ENCODE results near the gene CAMK2D.
"Not testable (repeated sequence)": the region's sequence is repeated elsewhere in the genome, so short reads cannot be mapped to it uniquely, and the experiment has no call there.

Gene CAMK2D

DNA sequence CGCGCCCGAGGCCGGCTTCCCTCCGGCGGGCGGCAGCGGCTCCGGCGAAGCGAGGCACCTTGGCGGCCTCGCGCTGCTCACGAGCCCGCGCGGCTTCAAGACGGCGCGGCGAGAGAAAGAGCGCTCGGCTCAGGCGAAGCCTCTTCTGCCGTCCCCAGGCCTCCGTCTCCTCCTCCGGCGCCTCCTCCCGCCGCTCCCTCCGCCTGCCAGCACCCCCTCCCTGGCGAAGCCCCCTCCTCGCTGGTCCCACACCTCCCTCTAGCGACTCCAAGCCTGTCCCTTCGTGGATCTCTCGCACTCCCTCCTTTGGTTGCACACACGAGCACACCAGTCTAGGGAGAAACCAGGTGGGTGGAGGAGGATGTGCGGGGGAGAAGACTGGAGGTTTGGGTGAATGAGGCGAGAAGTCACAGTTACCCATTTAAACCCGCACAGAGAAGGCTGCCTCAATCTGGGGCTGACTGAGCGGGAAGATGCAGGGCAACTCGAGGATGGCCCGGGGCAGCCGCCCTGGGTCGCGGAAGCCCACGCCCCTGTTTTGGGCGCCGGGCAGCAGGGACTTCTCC lies at the start of gene CAMK2D:
Gene CAMK2D, minus strand, starts transcription at position 119 of the 566 bp plus-strand sequence. CDS start 670 bp downstream, outside the sequence.
- peak; percentile 87 for DNase-seq

DNA sequence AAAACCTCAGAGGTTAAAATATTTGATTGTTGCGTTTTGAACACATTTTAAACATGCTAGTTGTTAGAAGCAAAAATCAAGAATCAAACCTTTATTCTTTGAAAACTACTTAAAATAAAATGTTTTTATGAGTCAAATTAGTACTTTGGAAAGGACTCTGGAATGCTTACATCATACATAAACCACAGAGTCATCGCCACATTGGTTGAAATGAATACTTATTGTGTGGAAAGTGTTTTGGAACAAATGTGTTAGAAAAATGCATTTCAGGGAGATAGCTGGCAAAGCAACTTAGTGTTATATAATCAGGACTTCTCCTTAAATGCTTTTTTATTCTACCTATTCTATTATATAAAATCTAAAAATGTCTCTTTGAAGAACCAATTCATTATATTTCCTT lies 49.4 kb upstream of the CAMK2D start:
- DNase-seq, result no peak

DNA sequence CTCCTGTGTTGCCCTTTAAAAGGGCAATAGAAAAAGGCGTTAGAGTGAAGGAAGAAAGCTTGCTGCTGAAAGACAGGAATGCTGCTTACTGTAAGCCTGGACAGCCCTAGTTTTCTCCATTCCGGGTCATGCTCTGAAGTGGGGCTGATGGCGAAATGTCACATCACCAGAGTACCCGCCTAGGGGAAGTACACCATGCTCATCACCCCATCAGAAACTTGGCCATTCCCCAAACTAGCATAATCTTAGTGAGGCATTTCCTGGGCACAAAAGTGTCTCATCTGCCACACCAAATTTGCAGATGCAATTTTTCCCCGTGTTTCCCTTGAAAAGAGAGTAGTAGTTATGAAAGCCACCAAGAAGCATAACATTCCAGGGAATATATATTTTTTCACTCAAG lies 47.8 kb upstream of the CAMK2D start:
- DNase-seq, result peak in 1 of 2 donors; percentile 74

DNA sequence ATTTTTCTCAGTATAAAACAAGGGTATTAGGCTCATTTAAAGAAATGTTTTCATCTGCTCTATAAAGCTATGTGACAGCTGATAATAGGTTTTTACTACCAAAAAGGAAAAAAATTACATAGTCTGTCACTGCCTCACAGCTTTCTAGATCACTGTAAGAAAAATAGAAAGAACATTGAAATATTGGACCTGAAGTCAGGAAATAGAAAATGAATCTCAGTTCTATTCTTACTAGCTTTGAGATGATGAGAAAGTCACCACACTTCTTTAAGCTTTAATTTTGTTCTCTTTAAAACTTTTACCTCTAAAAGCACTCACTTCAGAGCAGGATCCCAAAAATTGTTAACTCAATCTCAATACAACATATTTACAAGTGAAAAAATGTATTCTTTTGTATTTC lies 45.3 kb upstream of the CAMK2D start:
- no peak for DNase-seq

DNA sequence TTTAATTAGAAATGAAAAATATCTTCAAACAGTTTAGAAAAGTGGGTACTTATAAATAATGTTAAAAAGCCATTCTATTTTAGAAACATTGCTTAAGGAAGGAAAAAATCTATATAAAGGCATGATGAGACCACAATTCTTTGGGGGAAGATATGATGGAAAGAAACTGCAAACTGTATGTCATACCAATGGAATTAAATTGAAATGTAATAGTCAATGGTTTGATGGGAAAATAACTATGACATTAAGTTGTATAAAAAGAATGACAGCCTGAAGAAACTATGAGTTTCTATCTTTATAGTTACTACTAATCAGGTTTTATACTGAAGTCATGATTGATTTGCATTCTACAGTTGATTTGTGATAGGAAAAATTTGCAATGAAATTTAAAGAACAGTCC lies 40.3 kb upstream of the CAMK2D start:
- no peak for DNase-seq

DNA sequence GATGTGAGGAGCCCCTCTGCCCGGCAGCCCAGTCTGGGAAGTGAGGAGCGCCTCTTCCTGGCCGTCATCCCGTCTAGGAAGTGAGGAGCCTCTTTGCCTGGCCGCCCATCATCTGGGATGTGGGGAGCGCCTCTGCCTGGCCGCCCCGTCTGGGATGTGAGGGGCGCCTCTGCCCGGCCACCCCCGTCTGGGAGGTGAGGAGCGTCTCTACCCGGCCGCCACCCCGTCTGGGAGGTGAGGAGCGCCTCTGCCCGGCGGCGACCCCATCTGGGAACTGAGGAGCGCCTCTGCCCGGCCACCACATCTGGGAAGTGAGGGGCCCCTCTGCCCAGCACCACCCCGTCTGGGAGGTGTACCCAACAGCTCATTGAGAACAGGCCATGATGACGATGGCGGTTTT lies 34.8 kb upstream of the CAMK2D start:
- not testable (repeated sequence) for DNase-seq

DNA sequence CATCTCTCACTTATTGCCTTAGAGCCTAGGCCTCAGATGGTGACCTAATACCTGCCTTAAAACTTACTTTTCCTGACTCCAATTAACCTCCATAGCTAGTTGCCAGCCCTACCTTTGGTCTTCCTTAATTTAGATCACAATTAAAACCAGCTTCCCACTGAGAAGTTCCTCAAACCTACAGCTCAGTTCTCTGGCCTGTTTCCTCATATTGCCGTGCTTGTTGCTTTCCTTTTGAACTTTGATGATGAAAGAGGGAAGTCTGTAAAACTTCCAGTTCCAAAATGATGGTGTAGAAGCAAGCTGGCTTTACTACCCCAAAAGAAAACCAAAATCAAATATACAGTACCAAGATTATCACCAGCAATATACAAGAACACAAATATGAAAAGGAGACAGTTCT lies 28.9 kb upstream of the CAMK2D start:
- no peak for DNase-seq

DNA sequence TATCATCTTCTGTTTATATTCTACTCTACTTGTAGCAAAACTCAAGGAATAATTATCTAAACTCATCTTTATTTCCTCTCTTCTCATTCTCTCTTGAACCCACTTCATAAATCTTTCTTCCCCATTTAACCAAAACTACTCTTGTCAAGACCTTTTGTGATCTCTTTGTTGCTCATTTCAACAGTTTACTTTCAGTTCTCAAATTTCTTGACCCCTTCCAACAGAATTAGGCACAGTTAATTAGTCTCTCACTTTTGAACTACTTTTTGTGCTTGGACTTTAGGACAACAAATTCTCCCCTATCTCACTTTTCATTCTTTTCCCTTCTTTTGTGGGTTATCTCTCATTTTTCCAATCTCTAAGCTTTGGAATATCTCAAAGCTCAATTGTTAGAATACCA lies 27.4 kb upstream of the CAMK2D start:
- no peak for DNase-seq

DNA sequence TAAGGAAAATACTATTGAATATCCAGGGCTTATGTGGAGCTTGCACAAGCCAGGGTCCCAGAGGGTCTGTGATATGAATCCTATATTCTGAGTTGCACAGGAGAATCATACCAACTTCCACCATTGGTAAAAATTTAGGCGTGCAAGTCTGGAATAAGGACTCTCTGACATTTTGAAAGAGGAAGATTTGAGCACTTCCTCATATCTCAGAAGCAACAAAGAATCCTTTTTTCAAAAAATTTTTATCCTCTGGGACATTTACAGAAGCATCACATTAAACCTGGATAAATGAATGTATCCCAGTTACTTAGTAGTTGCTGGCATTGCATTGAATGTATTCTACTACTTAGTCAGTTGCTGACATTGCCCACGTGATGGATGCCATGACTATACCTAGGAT lies 24.2 kb upstream of the CAMK2D start:
- DNase-seq, result no peak

DNA sequence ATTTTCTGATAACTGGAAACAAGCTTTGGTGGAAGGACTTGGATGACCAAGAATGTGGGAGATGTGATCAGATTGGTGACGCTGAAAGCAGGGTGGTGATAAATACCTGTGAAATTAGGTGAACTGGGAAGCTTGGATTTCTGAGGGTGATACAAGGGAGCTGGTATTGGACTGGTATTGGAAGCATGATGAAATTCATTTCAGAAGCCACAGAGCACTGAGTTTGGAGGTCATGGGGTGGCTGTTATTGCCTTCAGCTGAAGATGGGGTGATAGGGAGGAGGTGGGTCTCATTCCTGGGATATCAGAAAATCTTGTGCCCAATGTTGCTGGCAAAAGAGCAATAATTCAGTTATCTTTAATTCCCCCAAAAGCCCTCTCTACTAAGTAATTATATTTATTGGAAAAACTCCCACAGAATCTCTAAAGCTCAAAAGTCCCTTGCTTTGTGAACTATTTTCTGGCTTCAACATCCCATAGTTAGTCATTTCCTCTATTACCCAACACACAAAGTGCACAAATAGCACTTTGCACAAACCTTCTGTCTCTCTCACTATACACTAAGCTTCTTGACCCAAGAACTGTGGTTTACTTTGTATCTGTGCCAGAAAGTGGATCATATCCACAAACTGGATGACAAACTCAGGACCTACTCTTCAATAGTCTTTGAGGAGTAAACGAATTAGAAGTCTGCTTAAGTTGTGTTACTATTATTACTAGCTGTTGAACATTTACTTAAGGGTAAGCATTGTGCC lies 23.1 kb upstream of the CAMK2D start:
- DNase-seq, result no peak

DNA sequence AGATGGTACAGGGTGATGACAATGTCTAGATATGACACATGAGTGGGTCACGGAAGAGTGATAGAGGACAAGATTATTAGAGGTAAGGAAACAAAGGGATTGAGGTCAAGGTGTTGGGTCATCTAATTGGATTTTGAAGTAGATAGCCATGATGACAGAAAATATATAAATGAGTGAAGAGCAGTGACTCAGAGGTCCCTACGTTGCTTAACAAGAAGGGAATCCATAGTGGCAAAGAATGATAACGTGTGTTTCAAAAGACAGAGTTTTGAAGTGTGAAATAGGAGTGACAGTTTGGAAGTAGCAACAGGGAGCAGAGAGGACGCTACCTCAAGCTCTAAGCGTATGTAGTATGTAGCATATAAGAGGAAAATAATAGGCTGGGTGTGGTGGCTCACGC lies 22.2 kb upstream of the CAMK2D start:
- no peak for DNase-seq

DNA sequence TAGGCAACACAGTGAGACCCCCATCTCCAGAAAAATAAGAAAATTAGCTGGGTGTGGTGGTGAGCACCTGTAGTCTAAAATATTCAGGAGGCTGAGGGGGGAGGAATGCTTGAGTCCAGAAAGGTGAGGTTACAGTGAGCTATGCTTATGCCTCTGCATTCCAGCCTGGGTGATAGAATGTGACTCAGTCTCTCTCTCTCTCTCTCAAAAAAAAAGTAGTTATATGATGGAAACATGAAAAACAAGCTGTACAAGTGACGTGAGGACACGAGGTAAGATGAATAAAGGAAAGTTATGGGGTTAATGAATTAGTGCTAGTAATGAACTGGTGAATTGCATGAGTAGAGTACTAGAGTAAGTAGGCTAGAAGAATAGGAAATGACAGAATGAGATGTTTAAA lies 21.8 kb upstream of the CAMK2D start:
- DNase-seq, result no peak

DNA sequence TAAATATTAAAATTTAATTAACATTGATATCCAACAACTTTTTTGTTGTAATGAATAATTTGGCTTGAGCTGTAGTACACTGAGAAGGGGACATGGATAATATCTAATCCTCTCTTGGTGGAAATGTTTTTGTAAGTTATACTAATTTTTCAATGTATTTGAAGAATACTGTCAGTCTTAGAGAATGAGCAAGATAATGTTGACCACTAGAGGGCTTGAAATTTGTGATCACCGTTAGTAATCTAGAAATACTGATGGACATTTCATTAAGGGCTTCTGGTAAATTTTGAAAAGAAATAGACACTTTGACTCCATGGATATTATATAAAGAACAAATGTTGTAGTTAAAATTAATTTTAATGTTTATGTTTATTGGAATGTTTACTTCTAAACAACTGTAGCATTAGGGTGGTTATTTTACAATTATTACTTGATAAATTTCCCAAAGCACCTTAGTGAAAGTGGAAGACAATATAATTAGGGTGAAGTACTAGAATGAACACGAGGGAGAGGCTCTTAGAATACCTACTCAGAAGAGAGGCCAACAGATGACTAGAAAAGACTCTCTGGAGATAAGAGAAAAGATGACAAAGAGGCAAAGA lies 20.0 kb upstream of the CAMK2D start:
- peak in 1 of 2 donors; percentile 60 for DNase-seq

DNA sequence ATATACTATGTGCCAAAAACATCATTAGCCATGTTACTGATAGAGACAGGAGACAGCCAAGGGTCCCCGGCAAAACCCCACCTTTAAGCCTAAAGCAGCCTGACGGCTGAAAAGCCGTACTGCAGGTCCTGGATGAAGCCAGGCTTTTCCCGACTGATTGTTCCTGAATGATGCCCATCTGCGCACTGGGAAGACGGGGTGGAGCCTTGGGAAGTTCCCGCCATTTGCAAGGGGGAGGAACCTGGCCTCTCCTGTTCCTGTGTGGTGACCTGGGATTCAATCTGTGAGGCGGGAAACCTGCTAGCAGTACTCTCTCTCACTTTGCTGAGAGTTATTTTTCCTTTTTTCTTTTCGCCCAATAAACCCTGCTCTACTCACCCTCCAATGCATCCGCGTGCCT lies 15.1 kb upstream of the CAMK2D start:
- DNase-seq, result no peak

DNA sequence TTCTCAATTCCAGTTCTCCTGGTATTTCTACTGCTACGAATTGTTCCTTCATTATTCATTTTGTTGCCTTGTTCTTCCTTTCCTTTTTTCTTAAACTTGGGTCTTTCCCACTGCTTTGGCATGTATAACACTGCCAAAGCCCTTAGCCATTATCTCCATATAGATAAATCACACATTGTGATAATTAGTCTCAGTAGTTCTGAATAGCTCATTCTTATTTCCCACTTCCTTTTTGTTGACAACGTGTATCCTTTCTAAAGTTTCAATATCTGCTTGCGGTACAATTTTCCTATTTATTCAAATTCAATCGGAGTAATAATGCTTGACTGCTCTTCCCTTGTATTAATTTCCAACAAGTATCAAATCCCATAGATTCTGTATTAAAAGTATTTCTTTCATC lies 14.5 kb upstream of the CAMK2D start:
- DNase-seq, result no peak

DNA sequence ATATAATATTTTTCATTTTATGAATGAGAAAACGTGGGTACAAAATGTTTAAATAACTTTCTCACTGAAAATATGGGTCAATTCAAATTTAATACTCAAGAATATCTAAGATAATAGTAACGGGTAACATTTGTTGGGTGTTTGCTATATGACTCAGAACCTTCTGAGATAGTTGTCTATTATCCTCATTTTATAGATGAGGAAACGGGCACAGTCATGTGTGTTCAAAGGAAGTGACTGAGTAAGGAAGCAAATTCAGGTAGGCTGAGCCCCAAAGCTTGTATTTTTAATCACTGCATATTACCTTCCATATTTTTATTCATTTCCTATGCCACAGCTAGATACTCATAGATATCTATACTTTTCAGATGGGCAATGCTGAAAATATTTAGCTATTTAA lies 12.2 kb upstream of the CAMK2D start:
- DNase-seq, result no peak

DNA sequence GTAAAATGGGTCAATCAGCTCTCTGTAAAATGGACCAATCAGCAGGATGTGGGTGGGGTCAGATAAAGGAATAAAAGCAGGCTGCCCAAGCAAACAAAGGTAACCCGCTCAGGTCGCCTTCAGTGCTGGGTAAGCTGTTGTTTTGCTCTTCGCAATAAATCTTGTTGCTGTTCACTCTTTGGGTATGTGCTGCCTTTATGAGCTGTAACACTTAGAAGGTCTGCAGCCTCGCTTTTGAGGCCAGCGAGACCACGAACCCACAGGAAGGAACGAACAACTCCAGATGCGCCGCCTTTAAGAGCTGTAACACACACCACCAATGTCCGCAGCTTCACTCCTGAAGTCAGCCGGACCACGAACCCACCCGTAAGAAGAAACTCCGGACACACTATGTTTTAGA lies 11.5 kb upstream of the CAMK2D start:
- no peak for DNase-seq

DNA sequence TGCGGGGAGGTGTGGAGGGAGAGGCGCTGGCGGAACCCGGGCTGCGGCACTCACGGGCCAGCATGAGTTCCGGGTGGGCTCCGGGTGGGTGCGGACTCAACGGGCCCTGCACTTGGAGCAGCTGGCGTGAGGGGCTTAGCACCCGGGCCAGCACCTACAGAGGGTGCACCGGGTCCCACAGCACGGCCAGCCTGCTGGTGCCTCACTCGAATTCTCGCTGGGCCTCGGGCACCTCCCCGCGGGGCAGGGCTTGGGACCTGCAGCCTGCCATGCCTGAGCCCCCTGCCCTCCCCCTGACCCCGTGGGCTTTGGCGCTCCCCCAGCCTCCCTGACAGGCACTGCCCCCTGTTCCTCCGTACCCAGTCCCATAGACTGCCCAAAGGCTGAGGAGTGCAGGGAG lies 10.8 kb upstream of the CAMK2D start:
- no peak for DNase-seq

DNA sequence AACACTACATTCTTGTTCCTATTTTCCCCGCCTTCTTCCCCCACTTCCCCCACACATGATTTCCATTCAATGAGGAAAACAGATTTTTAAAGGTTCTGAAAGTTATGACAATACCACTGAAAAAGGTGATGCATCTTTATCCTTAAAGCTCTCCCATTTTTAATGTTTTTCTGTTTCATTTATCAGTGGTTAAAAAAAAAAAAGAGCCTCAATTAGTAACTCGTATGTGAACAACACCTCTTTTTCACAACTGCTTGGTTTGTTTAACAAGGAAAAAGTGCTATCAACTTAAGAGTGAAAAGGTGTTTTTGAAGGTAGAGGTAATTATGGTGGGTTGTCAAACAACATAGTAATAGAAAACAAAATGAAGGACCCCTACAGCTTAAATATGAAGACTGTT lies 8.2 kb upstream of the CAMK2D start:
- no peak for DNase-seq

DNA sequence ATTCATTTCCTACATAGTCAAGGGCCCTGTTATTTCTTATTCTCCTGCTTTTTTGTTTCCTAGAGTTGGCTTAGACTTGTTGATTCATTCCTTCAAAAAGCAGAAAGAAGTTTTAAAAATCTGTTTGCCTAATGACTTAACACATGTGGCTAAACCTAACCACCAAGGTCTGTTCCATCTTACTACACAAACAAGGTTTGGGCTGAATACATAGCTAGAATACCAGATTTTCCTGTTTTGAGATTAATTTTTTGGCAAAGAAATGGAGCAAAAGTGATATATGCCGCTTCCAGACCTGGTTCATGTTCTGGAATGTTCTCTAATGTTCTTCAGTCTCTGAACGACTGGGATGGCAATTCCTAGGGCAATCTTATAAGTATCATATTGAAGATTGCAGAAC lies 7.4 kb upstream of the CAMK2D start:
- DNase-seq, result no peak

DNA sequence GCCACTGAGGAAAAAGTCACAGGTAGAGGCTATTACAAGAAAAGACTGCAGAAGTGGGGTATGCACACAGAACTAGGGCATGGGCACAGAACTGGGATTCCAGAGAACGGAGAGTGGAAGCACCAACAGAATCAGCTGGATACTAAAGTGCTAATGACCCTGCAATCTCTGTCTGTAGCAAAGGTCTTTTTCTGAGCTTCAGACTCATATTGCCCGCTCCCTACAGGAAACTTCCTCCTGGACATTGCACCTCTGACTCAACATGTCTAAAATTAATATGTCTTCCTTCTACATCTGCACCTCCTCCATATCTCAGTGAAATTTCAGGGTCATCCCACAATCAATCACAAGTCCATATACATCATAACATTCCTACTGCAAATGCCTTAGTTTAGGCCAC lies 5.3 kb upstream of the CAMK2D start:
- DNase-seq, result no peak

DNA sequence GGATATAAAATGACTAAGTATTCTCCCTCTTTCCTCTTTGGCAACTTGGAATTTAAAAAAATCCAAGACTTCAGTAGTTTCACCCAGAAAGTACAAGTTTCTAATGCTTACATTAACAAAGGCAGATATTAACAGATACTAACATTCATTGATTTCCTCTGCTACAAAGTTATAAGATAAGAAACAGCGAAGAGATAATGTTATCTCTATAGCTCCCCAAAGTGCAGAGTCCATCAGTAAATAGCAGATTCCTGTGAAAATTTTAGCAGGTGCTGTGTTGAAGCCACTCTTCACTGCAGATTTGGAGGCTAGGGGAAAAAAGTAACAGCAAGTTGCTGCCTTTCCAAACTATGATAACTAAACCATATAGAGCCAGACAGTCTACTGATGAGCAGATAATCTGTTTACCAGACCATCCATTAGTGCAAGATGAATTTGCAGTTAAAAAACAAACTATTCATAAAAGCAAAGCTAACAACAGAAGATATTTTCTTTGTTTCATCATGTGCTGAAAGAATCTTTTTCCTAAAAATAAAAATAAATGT lies 3.3 kb upstream of the CAMK2D start:
- no peak for DNase-seq

DNA sequence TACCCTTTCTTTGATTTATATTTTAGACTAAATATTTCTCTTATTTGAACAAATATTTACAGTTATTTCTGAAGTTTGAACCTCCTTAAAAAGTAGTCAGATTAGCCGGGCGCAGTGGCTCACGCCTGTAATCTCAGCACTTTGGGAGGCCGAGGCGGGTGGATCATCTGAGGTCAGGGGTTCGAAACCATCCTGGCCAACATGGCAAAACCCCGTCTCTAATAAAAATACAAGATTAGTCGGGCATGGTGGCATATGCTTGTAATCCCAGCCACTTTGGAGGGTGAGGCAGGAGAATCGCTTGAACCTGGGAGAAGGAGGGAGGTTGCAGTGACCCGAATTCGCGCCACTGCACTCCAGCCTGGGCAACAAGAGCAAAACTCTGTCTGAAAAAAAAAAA lies 2.4 kb upstream of the CAMK2D start:
- DNase-seq, result not testable (repeated sequence)

DNA sequence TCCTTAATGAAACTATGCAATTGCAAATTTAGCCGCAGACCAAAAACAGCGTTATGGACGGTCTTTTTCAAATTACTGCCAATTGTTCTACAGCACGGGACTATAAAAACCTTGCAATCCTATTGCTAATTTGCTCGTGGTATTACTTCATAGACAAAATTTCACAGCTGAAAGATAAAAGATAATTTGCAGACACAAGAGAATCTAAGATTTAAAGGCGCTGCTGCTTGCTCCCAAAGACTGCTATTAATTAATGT lies 1.4 kb upstream of the CAMK2D start:
- no peak for DNase-seq

Measured in CD4-positive, alpha-beta T cell treated with Interleukin-4 for 1 hour (primary cell).